CD14-positive monocyte (primary cell): ENCODE results near the gene HTR6. TPM values are rescaled to one million over a fixed set of nuclear protein-coding genes. Genes with fewer than 3 reads are reported as not detected.

Source experiments
- DNase-seq, 3 donors: peaks; one replicate each; pipeline ENCODE4 v3.0.0-alpha.2; 2011 to 2022
- H2AFZ ChIP-seq: 2 replicates; pipeline ENCODE4 v1.6.0; 2012; ENCODE audit warnings: mild to moderate bottlenecking, low read depth, low read length, inconsistent platforms; ENCODE audit not compliant: insufficient read depth, poor library complexity, severe bottlenecking
- H3K27ac ChIP-seq, 2 donors: 1 replicate in 1 of 2; 2 replicates in 1 of 2; pipeline ENCODE4 v1.5.1; 2012 to 2013; ENCODE audit warnings: low read length in 2 of 2, control low read depth in 1 of 2, inconsistent platforms in 1 of 2, low read depth in 1 of 2, mild to moderate bottlenecking in 1 of 2
- H3K27me3 ChIP-seq, 2 donors: one replicate each; pipeline versions ENCODE4 v1.6.0 to v1.6.1; 2011 to 2013; ENCODE audit warnings: low read length in 2 of 2; ENCODE audit not compliant: control insufficient read depth in 2 of 2, insufficient read depth in 2 of 2
- H3K36me3 ChIP-seq, 2 donors: replicated peaks in 1 of 2; 1 replicate in 1 of 2; 2 replicates in 1 of 2; pipeline versions ENCODE4 v1.5.1 to v1.6.1; 2012 to 2013; ENCODE audit warnings: low read length in 2 of 2, control low read depth in 1 of 2, inconsistent platforms in 1 of 2, mild to moderate bottlenecking in 1 of 2; ENCODE audit not compliant: insufficient read depth in 2 of 2, control insufficient read depth in 1 of 2
- H3K4me1 ChIP-seq, 2 donors: 1 replicate in 1 of 2; 2 replicates in 1 of 2; pipeline versions ENCODE4 v1.5.1 to v1.6.1; 2012 to 2013; ENCODE audit warnings: low read length in 2 of 2, control low read depth in 1 of 2, inconsistent platforms in 1 of 2, mild to moderate bottlenecking in 1 of 2, moderate library complexity in 1 of 2; ENCODE audit not compliant: insufficient read depth in 2 of 2, control insufficient read depth in 1 of 2
- H3K4me2 ChIP-seq: replicated peaks from 2 replicates; pipeline ENCODE3; 2012; ENCODE audit warnings: low read length, moderate library complexity, mild to moderate bottlenecking; ENCODE audit not compliant: poor library complexity, severe bottlenecking; ENCODE audit errors: extremely low read depth
- H3K4me3 ChIP-seq, 3 experiments: fragments of 200-600 bp in 1 of 3; sonication (generic) in 1 of 3; replicated peaks in 1 of 3; 1 replicate in 2 of 3; 2 replicates in 1 of 3; pipeline ENCODE4 v1.5.1; 2011 to 2013; ENCODE audit warnings: low read length in 3 of 3, mild to moderate bottlenecking in 3 of 3, control low read depth in 2 of 3, low read depth in 2 of 3, inconsistent platforms in 1 of 3, moderate library complexity in 1 of 3
- H3K79me2 ChIP-seq: 2 replicates; pipeline ENCODE4 v1.6.0; 2012; ENCODE audit warnings: mild to moderate bottlenecking, control low read depth, inconsistent platforms, low read length, moderate library complexity; ENCODE audit not compliant: insufficient read depth
- H3K9ac ChIP-seq: 2 replicates; pipeline ENCODE4 v1.6.0; 2017; ENCODE audit warnings: low read length, mild to moderate bottlenecking; ENCODE audit not compliant: insufficient read depth, poor library complexity, severe bottlenecking
- H3K9me3 ChIP-seq, 2 donors: replicated peaks in 1 of 2; 1 replicate in 1 of 2; 2 replicates in 1 of 2; pipeline versions ENCODE4 v1.5.1 to v1.6.1; 2012 to 2013; ENCODE audit warnings: low read length in 2 of 2, control low read depth in 1 of 2; ENCODE audit not compliant: control insufficient read depth in 1 of 2, insufficient read depth in 1 of 2
- H4K20me1 ChIP-seq: 2 replicates; pipeline ENCODE4 v1.6.0; 2012; ENCODE audit warnings: mild to moderate bottlenecking, low read length, control low read depth, moderate library complexity; ENCODE audit not compliant: insufficient read depth
- H3K27ac Mint-ChIP-seq, 7 donors: one replicate each; pipeline ENCODE4 v1.8.0; 2020; ENCODE audit warnings: mild to moderate bottlenecking in 7 of 7, mixed read lengths in 7 of 7, moderate library complexity in 6 of 7, inconsistent platforms in 2 of 7
- H3K27me3 Mint-ChIP-seq, 3 donors: one replicate each; pipeline ENCODE4 v1.8.0; 2021 to 2022; ENCODE audit warnings: low read depth in 3 of 3, mild to moderate bottlenecking in 3 of 3, mixed read lengths in 3 of 3, moderate library complexity in 3 of 3, inconsistent platforms in 1 of 3
- H3K36me3 Mint-ChIP-seq, 2 donors: one replicate each; pipeline ENCODE4 v1.8.0; 2020; ENCODE audit warnings: mixed read lengths in 2 of 2, inconsistent platforms in 1 of 2, mild to moderate bottlenecking in 1 of 2
- H3K4me1 Mint-ChIP-seq: one replicate; pipeline ENCODE4 v1.8.0; 2020; ENCODE audit warnings: mild to moderate bottlenecking, mixed read lengths
- H3K4me3 Mint-ChIP-seq, 2 donors: one replicate each; pipeline ENCODE4 v1.8.0; 2020; ENCODE audit warnings: mild to moderate bottlenecking in 2 of 2, mixed read lengths in 2 of 2, moderate library complexity in 1 of 2
- H3K9me3 Mint-ChIP-seq, 7 donors: one replicate each; pipeline ENCODE4 v1.8.0; 2020 to 2022; ENCODE audit warnings: mixed read lengths in 7 of 7, mild to moderate bottlenecking in 6 of 7, moderate library complexity in 6 of 7, inconsistent platforms in 2 of 7
- CTCF ChIP-seq: fragments of 200-600 bp; IDR thresholded peaks from one replicate; pipeline ENCODE4 v1.8.0; 2022; ENCODE audit warnings: antibody characterized with exemption, mild to moderate bottlenecking
- WGBS: methylation state at CpG from one replicate; pipeline ENCODE4 v1.1.5; 2013; ENCODE audit warnings: missing lambda C conversion rate; ENCODE audit not compliant: insufficient coverage; 5-methylcytosine and 5-hydroxymethylcytosine counted together
- intact Hi-C, 2 donors: fragments of 100-400 bp; cut with micrococcal nuclease; formaldehyde crosslinking; loops; one replicate each; pipeline versions ENCODE4 v1.15.0 to v1.15.1; 2023
- polyA plus RNA-seq, 3 donors: library from polyadenylated mRNA; depleted of rRNA in 1 of 3; unstranded in 2 of 3; stranded (reverse) in 1 of 3; fragments of 300-500 nt in 2 of 3; fragments of >200 nt in 1 of 3; fragmentation: Illumina TruSeq in 2 of 3; gene quantifications; 1 replicate in 2 of 3; 2 replicates in 1 of 3; pipeline ENCODE4 v1.2.3, GENCODE V29; 2012 to 2021

The HTR6 gene
- polyA plus RNA-seq, 3 donors = not detected

- Mint-ChIP-seq H3K4me1 (no peaks in the 10 kb centered on the region), H3K27me3 (peaks cover 0 to 2% (median 0%) of the 10 kb centered on the region in 3 donors), H3K36me3 (peaks cover 44 to 46% of the 10 kb centered on the region in 2 donors), H3K27ac (no peak overlapping the region), H3K4me3 (no peak overlapping the region), H3K9me3 (peaks cover 15 to 23% (median 21%) of the 10 kb centered on the region in 7 donors)
- no peaks in the 10 kb centered on the region for H3K4me1 ChIP-seq
- no peak overlapping the region for H3K9ac ChIP-seq
- H3K4me2 ChIP-seq = no peak overlapping the region
- H3K9me3 ChIP-seq = peaks cover 14 to 21% of the 10 kb centered on the region in 2 donors
- H3K4me3 ChIP-seq = no peak overlapping the region
- H4K20me1 ChIP-seq = no peaks in the 10 kb centered on the region
- no peak overlapping the region for H3K27ac ChIP-seq
- no peaks in the 10 kb centered on the region for H3K79me2 ChIP-seq
- no peak overlapping the region for H2AFZ ChIP-seq
- no peaks in the 10 kb centered on the region for H3K27me3 ChIP-seq
- H3K36me3 ChIP-seq = peaks cover 8 to 49% of the 10 kb centered on the region in 2 donors
- DNase-seq = no peak
- intact Hi-C loops = no loop called here
- 83% methylated on average over 5 of the region's 9 CpGs for WGBS
- TF ChIP-seq CTCF = no peak
Measured at GRCh38 chr1:19685994-19686393, 21.3 kb downstream of the HTR6 start.

GRCh38 chr1:19687414-19687813 is 22.7 kb downstream of the HTR6 start:
- Histone ChIP-seq H3K27ac (no peak overlapping the region), H3K9ac (no peak overlapping the region), H3K79me2 (no peaks in the 10 kb centered on the region), H3K27me3 (no peaks in the 10 kb centered on the region), H3K9me3 (peaks cover 14 to 26% of the 10 kb centered on the region in 2 donors), H3K4me2 (no peak overlapping the region), H4K20me1 (no peaks in the 10 kb centered on the region), H3K4me1 (no peaks in the 10 kb centered on the region), H3K4me3 (no peak overlapping the region), H3K36me3 (peaks cover 17 to 57% of the 10 kb centered on the region in 2 donors), H2AFZ (no peak overlapping the region)
- Mint-ChIP-seq H3K36me3 (peaks cover 52 to 53% of the 10 kb centered on the region in 2 donors), H3K27ac (peak overlapping the region in 1 of 7 donors; percentile 58), H3K4me1 (no peaks in the 10 kb centered on the region), H3K27me3 (peaks cover 0 to 2% (median 0%) of the 10 kb centered on the region in 3 donors), H3K4me3 (no peak overlapping the region), H3K9me3 (peaks cover 18 to 32% (median 27%) of the 10 kb centered on the region in 7 donors)
- intact Hi-C loops = no loop called here
- no peak for TF ChIP-seq CTCF
- no peak for DNase-seq
- WGBS = no CpG with 5 or more reads among the region's 1 CpG
